Sigmoid colon (tissue), 7 donors: ENCODE measurements around the gene ZNF205. TPM values are rescaled to one million over a fixed set of nuclear protein-coding genes. Genes with fewer than 3 reads are reported as not detected.
"Not testable (repeated sequence)": the region's sequence is repeated elsewhere in the genome, so short reads cannot be mapped to it uniquely, and the experiment has no call there.

Source experiments
- DNase-seq: peaks from one replicate; pipeline ENCODE4 v3.0.0-alpha.2; 2019
- H3K27ac ChIP-seq, 4 donors: fragments of 200-600 bp; sonication (generic); one replicate each; pipeline ENCODE4 v1.5.1; 2016 to 2019; ENCODE audit warnings: mild to moderate bottlenecking in 1 of 4
- H3K27me3 ChIP-seq, 3 donors: fragments of 200-600 bp; sonication (generic); one replicate each; pipeline ENCODE4 v1.5.1; 2019; ENCODE audit warnings: mild to moderate bottlenecking in 1 of 3
- H3K36me3 ChIP-seq, 4 donors: fragments of 200-600 bp; sonication (generic); one replicate each; pipeline ENCODE4 v1.5.1; 2016 to 2019
- H3K4me1 ChIP-seq, 4 donors: fragments of 200-600 bp; sonication (generic); one replicate each; pipeline ENCODE4 v1.5.1; 2017 to 2019
- H3K4me3 ChIP-seq, 4 donors: fragments of 200-600 bp; sonication (generic); one replicate each; pipeline ENCODE4 v1.5.1; 2017 to 2019; ENCODE audit warnings: mild to moderate bottlenecking in 2 of 4, moderate library complexity in 1 of 4
- H3K9me3 ChIP-seq, 4 donors: fragments of 200-600 bp in 3 of 4; sonication (generic) in 3 of 4; one replicate each; pipeline versions ENCODE4 v1.5.1 to v1.6.1; 2013 to 2019
- EP300 ChIP-seq, 4 donors: sonication (generic); formaldehyde crosslinking; IDR thresholded peaks; one replicate each; pipeline ENCODE4 v1.6.1; 2017; ENCODE audit warnings: antibody characterized with exemption in 4 of 4
- POLR2A ChIP-seq, 2 donors: fragments of 450-650 bp; IDR thresholded peaks; one replicate each; pipeline ENCODE4 v1.6.1; 2016; ENCODE audit warnings: antibody characterized with exemption in 2 of 2, mild to moderate bottlenecking in 2 of 2, moderate library complexity in 2 of 2
- POLR2AphosphoS5 ChIP-seq, 4 donors: sonication (generic); formaldehyde crosslinking; IDR thresholded peaks; one replicate each; pipeline ENCODE4 v1.6.1; 2017; ENCODE audit warnings: antibody characterized with exemption in 4 of 4
- WGBS, 2 donors: extraction: QIAGEN DNeasy Blood & Tissue Kit; methylation state at CpG; one replicate each; pipeline ENCODE4 v1.1.7; 2013; 5-methylcytosine and 5-hydroxymethylcytosine counted together
- intact Hi-C: fragments of 100-400 bp; cut with DNase I; formaldehyde crosslinking; loops from one replicate; pipeline ENCODE4 v1.15.1; 2023
- polyA plus RNA-seq, 3 donors: library from polyadenylated mRNA; stranded (reverse); fragments of 200-250 nt; gene quantifications; one replicate each; pipeline ENCODE4 v1.2.3, GENCODE V29; 2013
- total RNA-seq, 4 donors: library from RNA; depleted of rRNA; stranded (reverse); fragments of >200 nt; gene quantifications; one replicate each; pipeline ENCODE4 v1.1.0, GENCODE V29; 2016
- TF ChIP-seq, protein P1 (sequence below), 4 experiments: fragments of 450-650 bp in 3 of 4; fragments of 200-600 bp in 1 of 4; IDR thresholded peaks; one replicate each; pipeline ENCODE4 v1.5.1; 2016 to 2019; ENCODE audit warnings: antibody characterized with exemption in 4 of 4, mild to moderate bottlenecking in 3 of 4, moderate library complexity in 2 of 4
- donor health status: healthy with polysubstance abuse.
- donor health status: Bipolar disorder and iron deficiency.
- donor health status: healthy.

The ZNF205 gene
- total and polyA plus RNA-seq, 7 donors, result 6.6 to 17.5 (median 15.8) TPM

DNA sequence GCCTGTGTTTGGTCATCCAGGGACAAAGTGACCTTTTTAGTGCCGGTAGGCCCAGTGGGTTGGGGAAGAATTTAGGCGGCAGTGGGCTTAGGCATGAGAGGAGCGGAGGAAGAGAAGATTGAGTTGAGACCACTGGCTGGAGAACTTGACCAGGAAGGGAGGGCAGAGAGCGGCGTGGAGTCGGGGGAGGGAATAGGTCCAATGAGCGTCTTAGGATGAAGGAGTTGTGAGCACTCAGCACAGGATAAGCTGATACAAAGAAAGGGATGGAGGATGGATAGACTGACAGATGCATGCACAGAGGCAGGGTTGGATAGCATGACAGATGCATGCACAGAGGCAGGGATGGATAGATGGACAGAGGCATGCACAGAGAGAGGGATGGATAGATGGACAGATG lies 38.9 kb upstream of the ZNF205 start:
- TF ChIP-seq, protein P1, sequence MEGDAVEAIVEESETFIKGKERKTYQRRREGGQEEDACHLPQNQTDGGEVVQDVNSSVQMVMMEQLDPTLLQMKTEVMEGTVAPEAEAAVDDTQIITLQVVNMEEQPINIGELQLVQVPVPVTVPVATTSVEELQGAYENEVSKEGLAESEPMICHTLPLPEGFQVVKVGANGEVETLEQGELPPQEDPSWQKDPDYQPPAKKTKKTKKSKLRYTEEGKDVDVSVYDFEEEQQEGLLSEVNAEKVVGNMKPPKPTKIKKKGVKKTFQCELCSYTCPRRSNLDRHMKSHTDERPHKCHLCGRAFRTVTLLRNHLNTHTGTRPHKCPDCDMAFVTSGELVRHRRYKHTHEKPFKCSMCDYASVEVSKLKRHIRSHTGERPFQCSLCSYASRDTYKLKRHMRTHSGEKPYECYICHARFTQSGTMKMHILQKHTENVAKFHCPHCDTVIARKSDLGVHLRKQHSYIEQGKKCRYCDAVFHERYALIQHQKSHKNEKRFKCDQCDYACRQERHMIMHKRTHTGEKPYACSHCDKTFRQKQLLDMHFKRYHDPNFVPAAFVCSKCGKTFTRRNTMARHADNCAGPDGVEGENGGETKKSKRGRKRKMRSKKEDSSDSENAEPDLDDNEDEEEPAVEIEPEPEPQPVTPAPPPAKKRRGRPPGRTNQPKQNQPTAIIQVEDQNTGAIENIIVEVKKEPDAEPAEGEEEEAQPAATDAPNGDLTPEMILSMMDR (IDR thresholded peaks at IDR 0.05), result no peak
- TF ChIP-seq EP300 (IDR thresholded peaks at IDR 0.05) (no peak), POLR2AphosphoS5 (IDR thresholded peaks at IDR 0.05) (no peak)
- no peak overlapping the region for H3K27ac ChIP-seq
- no peaks in the 10 kb centered on the region for H3K27me3 ChIP-seq
- no peaks in the 10 kb centered on the region for H3K4me1 ChIP-seq
- no peaks in the 10 kb centered on the region for H3K36me3 ChIP-seq
- no peak for DNase-seq
- H3K9me3 ChIP-seq, result no peaks in the 10 kb centered on the region
- H3K4me3 ChIP-seq, result no peak overlapping the region
- 90 to 92% methylated on average over 7 of the region's 7 CpGs for WGBS, 2 donors
- intact Hi-C loops, result no loop called here

DNA sequence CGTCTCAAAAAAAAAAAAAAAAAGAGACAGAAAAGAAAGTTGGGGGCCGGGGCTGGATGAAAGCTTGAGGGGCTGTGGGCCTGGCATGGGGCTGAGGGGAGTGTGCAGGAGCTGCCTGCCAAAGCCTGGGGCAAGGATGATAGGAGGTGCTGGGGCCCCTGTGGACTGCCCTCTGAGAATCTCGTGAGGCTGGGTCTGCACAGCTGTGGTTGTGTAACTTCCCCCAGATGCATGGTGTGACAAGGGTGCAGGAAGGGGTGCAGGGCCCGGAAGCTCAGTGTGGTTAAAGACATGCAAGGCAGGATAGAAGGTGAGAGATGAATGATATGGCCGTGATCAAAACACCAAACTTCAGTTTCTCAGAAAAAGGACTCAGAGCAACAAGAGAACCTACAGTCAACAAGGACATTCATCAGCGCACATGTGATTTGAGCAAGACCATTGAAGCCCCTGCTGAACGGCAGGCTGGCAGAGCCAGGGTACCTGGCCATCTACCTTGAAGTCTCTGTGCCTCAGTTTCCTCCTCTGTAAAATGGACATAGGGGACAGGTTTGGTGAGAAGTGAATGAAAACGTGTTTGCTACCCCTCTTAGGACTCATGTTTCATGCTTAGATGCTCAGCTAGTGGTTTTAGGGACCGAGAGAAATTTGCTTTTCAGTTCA lies 37.4 kb upstream of the ZNF205 start:
- Histone ChIP-seq H3K4me1 (no peaks in the 10 kb centered on the region), H3K36me3 (no peaks in the 10 kb centered on the region), H3K4me3 (no peak overlapping the region), H3K27ac (no peak overlapping the region), H3K9me3 (no peaks in the 10 kb centered on the region), H3K27me3 (no peaks in the 10 kb centered on the region)
- intact Hi-C loops, result no loop called here
- no peak for DNase-seq
- 38 to 49% methylated on average over 9 of the region's 9 CpGs for WGBS, 2 donors
- no peak for TF ChIP-seq POLR2A (IDR thresholded peaks at IDR 0.05)
- no peak for TF ChIP-seq EP300 (IDR thresholded peaks at IDR 0.05)
- TF ChIP-seq POLR2AphosphoS5 (IDR thresholded peaks at IDR 0.05), result no peak
- TF ChIP-seq, protein P1 (IDR thresholded peaks at IDR 0.05), result no peak

DNA sequence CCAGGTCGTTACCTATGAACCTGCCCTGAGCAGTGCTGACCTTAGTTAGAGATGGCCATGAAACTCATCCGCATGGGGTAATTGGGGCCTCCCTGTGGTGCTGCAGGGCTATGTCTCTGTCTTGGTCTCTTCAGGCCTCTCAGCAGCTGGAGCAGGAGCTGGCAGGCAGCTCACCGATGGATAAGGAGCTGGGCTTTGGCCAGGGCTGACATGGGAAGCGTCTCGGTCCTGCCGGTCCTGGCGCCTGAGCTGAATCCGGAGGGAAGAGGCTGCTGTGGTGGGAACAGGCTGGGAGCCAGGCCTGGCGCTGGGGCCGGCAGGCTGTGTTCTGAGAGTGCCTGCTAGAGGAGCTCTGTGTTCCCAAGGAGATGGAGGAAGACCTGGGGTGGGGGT lies 36.9 kb upstream of the ZNF205 start:
- TF ChIP-seq EP300 (IDR thresholded peaks at IDR 0.05) (no peak), POLR2AphosphoS5 (IDR thresholded peaks at IDR 0.05) (no peak), POLR2A (IDR thresholded peaks at IDR 0.05) (no peak)
- TF ChIP-seq, protein P1 (IDR thresholded peaks at IDR 0.05), result no peak
- Histone ChIP-seq H3K27ac (no peak overlapping the region), H3K4me3 (no peak overlapping the region), H3K36me3 (no peaks in the 10 kb centered on the region), H3K27me3 (no peaks in the 10 kb centered on the region), H3K4me1 (no peaks in the 10 kb centered on the region), H3K9me3 (no peaks in the 10 kb centered on the region)
- intact Hi-C loops, result no loop called here
- WGBS, 2 donors, result 49 to 74% methylated on average over 10 of the region's 10 CpGs
- DNase-seq, result no peak

DNA sequence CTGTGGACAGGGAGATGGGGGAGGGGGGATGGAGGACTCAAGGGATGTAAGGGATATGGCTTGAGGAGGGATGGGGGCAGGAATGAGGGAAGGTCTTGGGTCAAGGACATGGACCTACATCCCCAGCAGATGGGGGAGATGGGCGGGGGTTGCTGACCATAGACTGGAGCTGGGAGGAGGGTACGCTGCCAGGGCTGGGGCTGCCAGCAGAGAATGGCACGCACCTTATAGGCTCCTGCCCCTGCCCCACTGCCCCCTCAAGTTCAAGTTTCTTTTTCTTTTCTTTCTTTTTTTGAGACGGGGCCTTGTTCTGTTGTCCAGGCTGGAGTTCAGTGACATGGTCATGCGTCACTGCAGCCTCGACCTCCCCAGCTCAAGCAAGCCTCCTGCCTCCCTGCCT lies 36.4 kb upstream of the ZNF205 start:
- H3K4me3 ChIP-seq, H3K4me1 ChIP-seq, H3K27ac ChIP-seq, H3K27me3 ChIP-seq, H3K9me3 ChIP-seq, DNase-seq, intact Hi-C loops, H3K36me3 ChIP-seq: not testable (repeated sequence)
- WGBS, 2 donors, result 80 to 84% methylated on average over 6 of the region's 6 CpGs

DNA sequence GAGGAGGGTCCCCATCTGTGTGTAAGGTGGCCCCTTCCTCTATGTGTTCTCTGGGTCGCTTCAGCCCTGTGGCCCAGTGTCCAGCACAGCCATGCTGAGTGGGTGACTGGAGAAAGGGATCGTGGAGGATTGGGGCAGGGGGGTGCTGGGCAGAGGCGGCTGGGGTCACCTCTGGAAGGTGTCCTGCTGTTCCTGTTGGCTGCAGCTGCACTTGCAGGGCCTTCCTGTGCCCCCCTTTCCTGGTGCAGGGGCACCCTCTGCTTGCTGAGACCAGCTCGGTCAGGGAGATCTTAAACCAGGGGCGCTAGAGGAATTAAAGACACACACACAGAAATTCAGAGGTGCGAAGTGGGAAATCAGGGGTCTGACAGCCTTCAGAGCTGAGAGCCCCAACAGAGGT lies 35.8 kb upstream of the ZNF205 start:
- intact Hi-C loops, result no loop called here
- Histone ChIP-seq H3K36me3 (no peaks in the 10 kb centered on the region), H3K27me3 (no peaks in the 10 kb centered on the region), H3K4me1 (no peaks in the 10 kb centered on the region), H3K9me3 (no peaks in the 10 kb centered on the region), H3K27ac (no peak overlapping the region), H3K4me3 (no peak overlapping the region)
- WGBS, 2 donors, result 52 to 63% methylated on average over 6 of the region's 6 CpGs
- TF ChIP-seq EP300 (IDR thresholded peaks at IDR 0.05) (no peak), POLR2A (IDR thresholded peaks at IDR 0.05) (no peak), POLR2AphosphoS5 (IDR thresholded peaks at IDR 0.05) (no peak)
- TF ChIP-seq, protein P1 (IDR thresholded peaks at IDR 0.05), result no peak
- no peak for DNase-seq
